22Rv1 (cell line): ENCODE data around the gene TMTC3.
"Not testable (repeated sequence)": the region's sequence is repeated elsewhere in the genome, so short reads cannot be mapped to it uniquely, and the experiment has no call there.

Experiments used
- H3K27ac ChIP-seq: fragments of 450-650 bp; 2 replicates; pipeline ENCODE4 v1.5.1; 2017
- CTCF ChIP-seq: fragments of 450-650 bp; IDR thresholded peaks from 2 replicates; pipeline ENCODE4 v1.5.1; 2017; ENCODE audit warnings: mild to moderate bottlenecking
- ZFX ChIP-seq: fragments of 450-650 bp; IDR thresholded peaks from 2 replicates; pipeline ENCODE4 v1.6.1; 2017; ENCODE audit warnings: antibody characterized with exemption, borderline replicate concordance

TMTC3 gene

GRCh38 chr12:88127099-88127498, 15.0 kb upstream of the TMTC3 start:
- TF ChIP-seq CTCF: no peak
- TF ChIP-seq ZFX: no peak

GRCh38 chr12:88127855-88128254, 14.3 kb upstream of the TMTC3 start:
- TF ChIP-seq ZFX: no peak
- no peak for TF ChIP-seq CTCF
- no peak overlapping the region for H3K27ac ChIP-seq

More at GRCh38 chr12:88127099-88127498, 15.0 kb upstream of the TMTC3 start:
- H3K27ac ChIP-seq: no peak overlapping the region

- H3K27ac ChIP-seq: no peak overlapping the region; the same call in 1 of the 2 replicates
- no peak for TF ChIP-seq ZFX
- no peak for TF ChIP-seq CTCF
These were observed 9.7 kb upstream of the TMTC3 start for GRCh38 chr12:88132392-88132791.

GRCh38 chr12:88133181-88133580, 8.9 kb upstream of the TMTC3 start:
- not testable (repeated sequence) for H3K27ac ChIP-seq

GRCh38 chr12:88139711-88140110, 2.4 kb upstream of the TMTC3 start:
- not testable (repeated sequence) for H3K27ac ChIP-seq

DNA sequence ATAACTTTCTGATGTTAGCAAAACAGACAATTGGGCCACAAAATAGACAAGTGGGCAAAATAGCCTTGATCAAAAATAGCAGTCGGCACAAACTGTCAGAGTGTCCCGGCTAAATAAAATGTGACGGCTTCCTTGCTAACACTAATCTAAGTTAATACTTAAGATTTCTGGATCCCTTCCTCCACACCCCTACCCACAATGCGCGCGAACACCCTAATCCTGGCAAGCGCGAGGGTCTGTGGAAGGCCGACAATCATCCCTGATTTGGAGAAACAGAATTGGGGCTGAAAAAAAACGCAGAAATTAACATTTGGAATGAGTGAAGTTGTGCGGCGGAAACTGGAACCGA, 708 bp upstream of the TMTC3 start:
- TF ChIP-seq ZFX (no peak), CTCF (no peak)
- H3K27ac ChIP-seq: peak overlapping the region; percentile 85

DNA sequence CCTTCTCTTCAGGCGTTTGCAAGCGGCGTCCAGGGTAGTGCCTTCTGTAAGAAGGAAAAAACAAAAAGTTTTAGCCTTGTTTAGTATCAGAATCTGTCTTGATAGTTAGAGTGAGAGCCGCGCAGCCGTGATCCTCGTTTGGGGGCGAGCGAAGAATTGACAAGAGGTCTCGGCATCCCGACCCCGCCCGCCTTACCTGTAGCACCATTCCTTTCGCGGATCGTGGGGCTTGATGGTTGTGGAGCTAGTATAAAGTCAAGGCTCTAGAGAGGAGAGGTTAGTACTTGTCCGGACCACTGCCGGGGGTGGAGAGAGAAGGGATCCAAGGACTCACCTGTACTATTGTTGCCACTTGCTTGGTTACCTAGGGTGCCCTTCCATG, 494 bp downstream of the TMTC3 start:
- peak overlapping the region; percentile 85 for H3K27ac ChIP-seq
- TF ChIP-seq ZFX: no peak
- no peak for TF ChIP-seq CTCF

DNA sequence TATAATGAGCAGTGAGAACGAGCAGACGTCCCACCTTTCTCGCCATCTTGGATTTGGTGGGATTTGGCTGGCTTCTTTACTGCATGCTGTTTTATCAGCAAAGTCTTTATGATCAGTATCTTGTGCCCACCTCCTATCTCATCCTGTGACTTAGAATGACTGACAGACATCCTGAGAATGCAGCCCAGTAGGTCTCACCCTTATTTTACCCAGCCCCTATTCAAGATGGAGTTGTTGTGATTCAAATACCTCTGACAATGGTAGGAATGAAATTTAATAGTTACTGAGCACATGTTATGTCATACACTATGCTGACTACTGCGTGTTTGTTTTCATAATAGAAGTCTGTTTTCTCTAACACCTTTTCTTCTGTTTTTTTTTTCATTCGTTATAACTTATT, 1.9 kb downstream of the TMTC3 start:
- TF ChIP-seq ZFX: no peak
- no peak overlapping the region for H3K27ac ChIP-seq

- H3K27ac ChIP-seq: no peak overlapping the region
- no peak for TF ChIP-seq CTCF
- no peak for TF ChIP-seq ZFX
These were observed 2.7 kb downstream of the TMTC3 start for GRCh38 chr12:88144546-88145468.
